DMS79 treated with DMSO at 0.1 percent for 48 hours (cell line): ENCODE data around the gene SIRT3.

Experiments used
- DNase-seq: peaks from one replicate; lab custom pipeline; 2025; lab: John Stamatoyannopoulos, UW

SIRT3 gene

GRCh38 chr11:215581-216037, 20.5 kb downstream of the SIRT3 start:
- DNase-seq = no peak

- DNase-seq = no peak
Measured at GRCh38 chr11:214083-214482, 22.1 kb downstream of the SIRT3 start.

- DNase-seq = no peak
Measured at GRCh38 chr11:213111-213510, 23.0 kb downstream of the SIRT3 start.

GRCh38 chr11:212150-213100, 23.7 kb downstream of the SIRT3 start:
- DNase-seq = no peak

- DNase-seq = no peak
Measured at GRCh38 chr11:211741-212140, 24.4 kb downstream of the SIRT3 start.

GRCh38 chr11:211295-211694, 24.8 kb downstream of the SIRT3 start:
- DNase-seq = no peak

GRCh38 chr11:210803-211180, 25.4 kb downstream of the SIRT3 start:
- no peak for DNase-seq

- DNase-seq = no peak
Measured at GRCh38 chr11:210122-210802, 25.9 kb downstream of the SIRT3 start.

GRCh38 chr11:209275-210121, 26.6 kb downstream of the SIRT3 start:
- DNase-seq = no peak

GRCh38 chr11:208917-209260, 27.3 kb downstream of the SIRT3 start:
- no peak for DNase-seq

GRCh38 chr11:208181-208916, 27.8 kb downstream of the SIRT3 start:
- peak; percentile 28 for DNase-seq

- DNase-seq = no peak
Measured at GRCh38 chr11:207863-208180, 28.3 kb downstream of the SIRT3 start.

GRCh38 chr11:207208-207862, 28.8 kb downstream of the SIRT3 start, which contains the start of the genes BET1L and RIC8A:
Gene BET1L, minus strand, starts transcription at chr11:207399. Its CDS starts 78 bp downstream, at chr11:207321.
Gene RIC8A, plus strand, starts transcription at chr11:207708. Its CDS starts 1,147 bp downstream, at chr11:208855.
- DNase-seq = peak; percentile 67

GRCh38 chr11:206526-207207, 29.5 kb downstream of the SIRT3 start:
- DNase-seq = no peak

- DNase-seq = no peak
Measured at GRCh38 chr11:206002-206384, 30.1 kb downstream of the SIRT3 start.

GRCh38 chr11:205221-206001, 30.7 kb downstream of the SIRT3 start:
- no peak for DNase-seq

GRCh38 chr11:204587-205109, 31.5 kb downstream of the SIRT3 start:
- no peak for DNase-seq

GRCh38 chr11:203945-204586, 32.1 kb downstream of the SIRT3 start:
- DNase-seq = no peak
